H1 (cell line): ENCODE measurements around the gene ZIC5. TPM values are rescaled to one million over a fixed set of nuclear protein-coding genes. Genes with fewer than 3 reads are reported as not detected.

ENCODE experiments used
- CTCF ChIA-PET: fragments of 300-600 bp; sonication (Branson Sonifier 250); formaldehyde crosslinking; loops from one replicate; lab custom pipeline; 2021; ENCODE audit not compliant: partially characterized antibody; lab: Charles Lee
- POLR2A ChIA-PET: fragments of 300-600 bp; sonication (Branson Sonifier 250); formaldehyde crosslinking; loops from one replicate; lab custom pipeline; 2021; ENCODE audit warnings: inconsistent platforms; ENCODE audit not compliant: partially characterized antibody; lab: Charles Lee
- DNase-seq, 2 experiments: peaks; one replicate each; pipeline versions ENCODE4 v3.0.0 to v3.0.0-alpha.2; 2010 to 2022; ENCODE audit warnings: low spot score in 2 of 2, low read depth in 1 of 2, mixed read lengths in 1 of 2
- FAIRE-seq: peaks from 2 replicates; lab custom pipeline; 2011; peaks lifted over from hg19 to GRCh38; lab: Jason Lieb, UNC
- H2AFZ ChIP-seq: 2 replicates; pipeline ENCODE4 v1.8.1; 2012; ENCODE audit warnings: low read length, inconsistent platforms
- H2AK5ac ChIP-seq: 2 replicates; pipeline ENCODE4 v1.6.1; 2013; ENCODE audit warnings: low read depth, low read length
- H2BK120ac ChIP-seq: replicated peaks from 2 replicates; pipeline ENCODE3; 2013; ENCODE audit warnings: low read depth, low read length, inconsistent platforms
- H2BK12ac ChIP-seq: 2 replicates; pipeline ENCODE4 v1.6.1; 2013; ENCODE audit warnings: low read depth, low read length
- H2BK15ac ChIP-seq: 2 replicates; pipeline ENCODE4 v1.6.1; 2013; ENCODE audit warnings: low read length
- H2BK20ac ChIP-seq: 2 replicates; pipeline ENCODE4 v1.6.1; 2013; ENCODE audit warnings: low read length
- H2BK5ac ChIP-seq: 2 replicates; pipeline ENCODE4 v1.6.1; 2013; ENCODE audit warnings: low read depth, low read length
- H3K14ac ChIP-seq: 2 replicates; pipeline ENCODE4 v1.6.1; 2013; ENCODE audit warnings: inconsistent platforms; ENCODE audit not compliant: insufficient read length
- H3K18ac ChIP-seq: 2 replicates; pipeline ENCODE4 v1.6.1; 2013; ENCODE audit warnings: low read length; ENCODE audit errors: extremely low read depth
- H3K23ac ChIP-seq: 2 replicates; pipeline ENCODE4 v1.6.1; 2013; ENCODE audit warnings: inconsistent platforms; ENCODE audit not compliant: insufficient read length
- H3K23me2 ChIP-seq: 2 replicates; pipeline ENCODE4 v1.6.1; 2013; ENCODE audit warnings: low read depth, low read length
- H3K27ac ChIP-seq: 2 replicates; pipeline ENCODE4 v1.6.1; 2011; ENCODE audit warnings: low read depth, low read length, inconsistent platforms
- H3K27me3 ChIP-seq, 4 experiments: replicated peaks in 1 of 4; 1 replicate in 1 of 4; 2 replicates in 3 of 4; pipeline versions ENCODE4 v1.6.1 to v1.8.1; 2011 to 2013; ENCODE audit warnings: low read length in 3 of 4, mild to moderate bottlenecking in 3 of 4, inconsistent platforms in 2 of 4, mixed read lengths in 2 of 4, moderate library complexity in 1 of 4; ENCODE audit not compliant: control insufficient read depth in 3 of 4, insufficient read depth in 3 of 4; ENCODE audit errors: extremely low read depth in 1 of 4
- H3K36me3 ChIP-seq, 4 experiments: 2 replicates each; pipeline versions ENCODE4 v1.6.1 to v1.8.1; 2011 to 2013; ENCODE audit warnings: mild to moderate bottlenecking in 4 of 4, low read length in 3 of 4, moderate library complexity in 2 of 4, control low read depth in 1 of 4, inconsistent platforms in 1 of 4; ENCODE audit not compliant: insufficient read depth in 4 of 4, control insufficient read depth in 2 of 4
- H3K4ac ChIP-seq: replicated peaks from 2 replicates; pipeline ENCODE3; 2013; ENCODE audit warnings: low read length, low read depth, mixed read lengths, inconsistent platforms; ENCODE audit not compliant: insufficient read length
- H3K4me1 ChIP-seq, 4 experiments: replicated peaks in 1 of 4; 1 replicate in 1 of 4; 2 replicates in 3 of 4; pipeline versions ENCODE4 v1.6.1 to v1.8.1; 2011 to 2013; ENCODE audit warnings: low read length in 3 of 4, inconsistent platforms in 2 of 4, mixed read lengths in 1 of 4; ENCODE audit not compliant: insufficient read depth in 4 of 4, control insufficient read depth in 3 of 4
- H3K4me2 ChIP-seq, 2 experiments: 2 replicates each; pipeline versions ENCODE4 v1.6.1 to v1.8.1; 2011 to 2013; ENCODE audit warnings: low read depth in 2 of 2, low read length in 2 of 2, control low read depth in 1 of 2, inconsistent platforms in 1 of 2, mild to moderate bottlenecking in 1 of 2; ENCODE audit not compliant: insufficient read depth in 1 of 2
- H3K4me3 ChIP-seq, 4 experiments: fragments of 200-600, 300-600 bp in 1 of 4; sonication (generic), shearing (Covaris generic), sonication (Bioruptor Twin) in 1 of 4; 2 replicates each; pipeline versions ENCODE4 v1.5.1 to v1.8.1; 2011 to 2016; ENCODE audit warnings: low read length in 4 of 4, low read depth in 3 of 4, control low read depth in 2 of 4, inconsistent platforms in 2 of 4, mild to moderate bottlenecking in 2 of 4, mixed read lengths in 1 of 4, moderate library complexity in 1 of 4; ENCODE audit not compliant: insufficient read depth in 2 of 4; ENCODE audit errors: extremely low read depth in 1 of 4
- H3K56ac ChIP-seq: replicated peaks from 2 replicates; pipeline ENCODE3; 2013; ENCODE audit warnings: low read depth, mild to moderate bottlenecking, mixed read lengths, low read length, inconsistent platforms; ENCODE audit not compliant: insufficient read length
- H3K79me1 ChIP-seq: 2 replicates; pipeline ENCODE4 v1.6.1; 2013; ENCODE audit warnings: low read depth, low read length, control low read depth
- H3K79me2 ChIP-seq, 2 experiments: 2 replicates each; pipeline versions ENCODE4 v1.6.1 to v1.8.1; 2012 to 2013; ENCODE audit warnings: low read length in 2 of 2, mild to moderate bottlenecking in 2 of 2, inconsistent platforms in 1 of 2; ENCODE audit not compliant: insufficient read depth in 2 of 2, control insufficient read depth in 1 of 2
- H3K9ac ChIP-seq, 4 experiments: replicated peaks in 1 of 4; 1 replicate in 1 of 4; 2 replicates in 3 of 4; pipeline versions ENCODE4 v1.6.1 to v1.8.1; 2011 to 2013; ENCODE audit warnings: low read depth in 3 of 4, low read length in 3 of 4, control low read depth in 2 of 4, mild to moderate bottlenecking in 2 of 4, moderate library complexity in 2 of 4, inconsistent platforms in 1 of 4; ENCODE audit errors: extremely low read depth in 1 of 4
- H3K9me3 ChIP-seq, 2 experiments: 2 replicates each; pipeline versions ENCODE4 v1.6.1 to v1.8.1; 2012 to 2013; ENCODE audit warnings: mild to moderate bottlenecking in 2 of 2, moderate library complexity in 2 of 2, control low read depth in 1 of 2, inconsistent platforms in 1 of 2, low read depth in 1 of 2, low read length in 1 of 2, mixed read lengths in 1 of 2; ENCODE audit not compliant: insufficient read depth in 2 of 2
- H4K20me1 ChIP-seq, 2 experiments: replicated peaks in 1 of 2; 2 replicates each; pipeline versions ENCODE3 to v1.8.1; 2011 to 2013; ENCODE audit warnings: inconsistent platforms in 2 of 2, low read length in 2 of 2, mild to moderate bottlenecking in 1 of 2; ENCODE audit not compliant: insufficient read depth in 2 of 2, control insufficient read depth in 1 of 2
- H4K5ac ChIP-seq: 2 replicates; pipeline ENCODE4 v1.6.1; 2013; ENCODE audit warnings: low read length, low read depth, mixed read lengths, inconsistent platforms; ENCODE audit not compliant: insufficient read length
- H4K8ac ChIP-seq: 2 replicates; pipeline ENCODE4 v1.8.0; 2013; ENCODE audit warnings: mild to moderate bottlenecking, moderate library complexity, low read length, inconsistent platforms; ENCODE audit not compliant: insufficient read depth; ENCODE audit errors: extremely low read depth
- H4K91ac ChIP-seq: replicated peaks from 2 replicates; pipeline ENCODE3; 2013; ENCODE audit warnings: low read length, mixed read lengths, inconsistent platforms; ENCODE audit not compliant: insufficient read length
- CREB1 ChIP-seq: IDR thresholded peaks from 2 replicates; pipeline ENCODE4 v1.6.1; 2012; ENCODE audit warnings: inconsistent platforms
- JUN ChIP-seq: IDR thresholded peaks from 2 replicates; pipeline ENCODE4 v1.6.1; 2011; ENCODE audit warnings: low read depth, mild to moderate bottlenecking, improper control_type of control experiment, low read length
- KDM1A ChIP-seq: fragments of 200-600, 300-600 bp; sonication (generic); IDR thresholded peaks from 2 replicates; pipeline ENCODE4 v1.7.1; 2016; ENCODE audit warnings: mild to moderate bottlenecking, low read length, borderline replicate concordance
- POLR2A ChIP-seq, 2 experiments: IDR thresholded peaks; 1 replicate in 1 of 2; 2 replicates in 1 of 2; pipeline ENCODE4 v1.6.1; 2011; ENCODE audit warnings: low read depth in 2 of 2, low read length in 2 of 2, mild to moderate bottlenecking in 2 of 2; ENCODE audit errors: control extremely low read depth in 1 of 2
- RBBP5 ChIP-seq: IDR thresholded peaks from 2 replicates; pipeline ENCODE4 v1.7.1; 2012; ENCODE audit warnings: low read depth, mild to moderate bottlenecking, inconsistent platforms, low read length, moderate library complexity, borderline replicate concordance
- SAP30 ChIP-seq: fragments of 300-600 bp; sonication (generic); IDR thresholded peaks from 2 replicates; pipeline ENCODE4 v1.7.1; 2012; ENCODE audit warnings: low read length, moderate library complexity, mild to moderate bottlenecking, inconsistent platforms; ENCODE audit not compliant: insufficient read depth, insufficient replicate concordance
- SIN3A ChIP-seq, 2 experiments: IDR thresholded peaks in 1 of 2; conservative IDR thresholded peaks in 1 of 2; 2 replicates each; pipeline ENCODE4 v1.6.1; 2011 to 2012; ENCODE audit warnings: low read length in 2 of 2, improper control_type of control experiment in 1 of 2, low read depth in 1 of 2, mild to moderate bottlenecking in 1 of 2
- SUZ12 ChIP-seq: fragments of 200-600 bp; sonication (generic); IDR thresholded peaks from 2 replicates; pipeline ENCODE4 v1.6.1; 2012; ENCODE audit warnings: mild to moderate bottlenecking, inconsistent platforms, low read length, moderate library complexity, mixed read lengths
- TAF1 ChIP-seq: IDR thresholded peaks from 2 replicates; pipeline ENCODE4 v1.6.1; 2011; ENCODE audit warnings: mild to moderate bottlenecking, low read depth, low read length
- USF2 ChIP-seq: IDR thresholded peaks from 2 replicates; pipeline ENCODE4 v1.6.1; 2011; ENCODE audit warnings: low read length, improper control_type of control experiment
- WGBS, 2 experiments: shearing (Covaris generic) in 1 of 2; methylation state at CpG; one replicate each; pipeline versions ENCODE4 v1.1.6 to v1.1.7; 2013 to 2015; ENCODE audit warnings: low lambda C conversion rate in 2 of 2, mixed read lengths in 2 of 2, inconsistent platforms in 1 of 2, low coverage in 1 of 2, missing lambda C conversion rate in 1 of 2; ENCODE audit not compliant: insufficient replicate concordance in 2 of 2, insufficient coverage in 1 of 2, insufficient read length in 1 of 2; ENCODE audit errors: extremely low coverage in 1 of 2, missing lambda C conversion rate in 1 of 2; 5-methylcytosine and 5-hydroxymethylcytosine counted together
- polyA plus RNA-seq, 7 experiments: library from polyadenylated mRNA; depleted of rRNA in 3 of 7; stranded (reverse) in 5 of 7; unstranded in 2 of 7; fragments of >200 nt in 5 of 7; fragments of 200-250 nt in 2 of 7; gene quantifications; 1 replicate in 5 of 7; 2 replicates in 1 of 7; 4 replicates in 1 of 7; pipeline versions ENCODE4 v1.2.1 to v1.2.3, GENCODE V29; 2011 to 2013; ENCODE audit warnings: missing spikeins in 2 of 7, mixed read lengths in 2 of 7
- total RNA-seq: library from RNA; stranded (reverse); fragmentation: NEBNext Ultra II Directional; extraction: Animal tissue kit (Norgen Biotek cat#: 25700); gene quantifications from 2 replicates; pipeline ENCODE4 v1.2.1, GENCODE V29; 2021

The ZIC5 gene
- total and polyA plus RNA-seq, 2 of the 8 experiments (the other 6 are each of a cell fraction or from before 2014, with no cell fraction given): 14.2 to 52.7 TPM

DNA sequence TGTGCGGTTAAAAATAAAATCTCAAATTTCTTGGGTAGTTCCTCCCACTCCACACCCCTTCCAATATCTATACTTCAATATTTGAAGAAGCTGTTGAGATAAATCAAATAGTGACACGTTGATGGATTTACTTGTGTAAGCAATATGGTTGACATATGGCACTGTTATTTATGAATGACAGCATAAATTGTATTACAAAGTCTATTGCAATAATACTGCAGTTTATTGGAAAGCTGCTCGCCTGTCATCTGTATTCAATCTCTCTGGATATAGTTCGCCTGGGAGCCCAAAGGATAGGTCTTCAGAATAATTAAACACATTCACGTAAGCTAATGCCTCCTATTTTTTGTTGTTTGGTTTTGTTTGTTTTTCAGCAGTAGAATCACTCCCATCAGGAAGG is 5.0 kb upstream of the ZIC5 start:
- WGBS, 2 experiments: 89% methylated on average over 5 of the region's 5 CpGs; no CpG with 5 or more reads in 1 of the 2 experiments
- H3K79me2 ChIP-seq: peaks cover 0 to 29% of the 10 kb centered on the region in 2 experiments; a peak in 3 of 4 replicates
- no peak for TF ChIP-seq SAP30
- TF ChIP-seq KDM1A: no peak
- no peak for TF ChIP-seq POLR2A (IDR thresholded peaks at IDR 0.05; ENCODE audit: control extremely low read depth in 1 of 2, low read depth in 2 of 2, low read length in 2 of 2)
- TF ChIP-seq CREB1: no peak
- TF ChIP-seq TAF1: no peak
- TF ChIP-seq SUZ12: no peak
- TF ChIP-seq RBBP5: no peak
- TF ChIP-seq JUN: no peak
- TF ChIP-seq SIN3A (conservative IDR thresholded peaks at IDR 0.05 in 1 of 2, IDR thresholded peaks at IDR 0.05 in 1 of 2; ENCODE audit: low read depth in 1 of 2, low read length in 2 of 2): no peak
- no peak for TF ChIP-seq USF2

More for the DNA sequence above, 5.0 kb upstream of the ZIC5 start:
- H4K91ac ChIP-seq: no peak overlapping the region
- H3K4me3 ChIP-seq: no peak overlapping the region; a peak in 1 of 8 replicates
- H4K8ac ChIP-seq: no peak overlapping the region
- H3K27me3 ChIP-seq: peaks cover 0 to 16% (median 4%) of the 10 kb centered on the region in 4 experiments; a peak in 4 of 7 replicates
- H3K4me1 ChIP-seq: peaks cover 0 to 31% (median 27%) of the 10 kb centered on the region in 4 experiments; a peak in 6 of 7 replicates
- H3K9ac ChIP-seq: no peak overlapping the region
- ChIA-PET POLR2A (interaction anchor here (0.9 to 3.5 kb wide), 3 partner anchors 9 to 14 kb away, joined by 3 to 39 read pairs (median 6); no protein-coding TSS in a partner anchor), CTCF (interaction anchor here (0.8 to 1.5 kb wide), 2 partner anchors 78 to 321 kb away, joined by 3 to 5 read pairs; no protein-coding TSS in a partner anchor)
- H2BK15ac ChIP-seq: no peak overlapping the region
- no peak overlapping the region for H2AFZ ChIP-seq
- H3K79me1 ChIP-seq: no peaks in the 10 kb centered on the region; the same call in 1 of the 2 replicates
- no peak overlapping the region for H2BK5ac ChIP-seq
- H2BK20ac ChIP-seq: no peak overlapping the region
- H3K23ac ChIP-seq: no peak overlapping the region
- no peak overlapping the region for H2BK120ac ChIP-seq
- H3K18ac ChIP-seq: no peak overlapping the region
- H3K14ac ChIP-seq: no peak overlapping the region
- H3K56ac ChIP-seq: no peak overlapping the region
- H3K36me3 ChIP-seq: no peaks in the 10 kb centered on the region
- no peaks in the 10 kb centered on the region for H3K9me3 ChIP-seq
- H4K20me1 ChIP-seq: no peaks in the 10 kb centered on the region
- H3K4me2 ChIP-seq: no peak overlapping the region
- peaks cover 16% of the 10 kb centered on the region for H3K23me2 ChIP-seq
- H3K4ac ChIP-seq: no peak overlapping the region
- FAIRE-seq: no peak
- DNase-seq: peak in 1 of 2 experiments; percentile 19
- no peak overlapping the region for H3K27ac ChIP-seq
- no peak overlapping the region for H2BK12ac ChIP-seq
- H2AK5ac ChIP-seq: no peak overlapping the region
- H4K5ac ChIP-seq: no peak overlapping the region
